AG09309 (cell line): ENCODE results near the gene TGIF1.
A peak's percentile ranks its signal among the peaks of the same experiment; 100 is the strongest.
"Not testable (repeated sequence)": the region's sequence is repeated elsewhere in the genome, so short reads cannot be mapped to it uniquely, and the experiment has no call there.

ENCODE experiments used
- DNase-seq: peaks from one replicate; pipeline ENCODE4 v3.0.0-alpha.2; 2010; ENCODE audit warnings: low read depth
- H3K4me3 ChIP-seq: 2 replicates; pipeline ENCODE4 v1.5.1; 2011; ENCODE audit warnings: mild to moderate bottlenecking, low read depth, low read length, moderate library complexity; ENCODE audit not compliant: control insufficient read depth
- CTCF ChIP-seq: IDR thresholded peaks from 2 replicates; pipeline ENCODE4 v1.5.1; 2011; ENCODE audit warnings: mild to moderate bottlenecking, low read depth, low read length, inconsistent platforms; ENCODE audit not compliant: insufficient read depth, control insufficient read depth; ENCODE audit errors: missing control alignments

TGIF1 gene

GRCh38 chr18:3468833-3469232, 18.9 kb downstream of the TGIF1 start:
- TF ChIP-seq CTCF = no peak
- no peak overlapping the region for H3K4me3 ChIP-seq
- DNase-seq = no peak

GRCh38 chr18:3471141-3471648, 21.2 kb downstream of the TGIF1 start:
- H3K4me3 ChIP-seq = no peak overlapping the region
- TF ChIP-seq CTCF = no peak
- DNase-seq = no peak

- not testable (repeated sequence) for H3K4me3 ChIP-seq, DNase-seq
These were observed 22.1 kb downstream of the TGIF1 start for GRCh38 chr18:3472121-3472520.

GRCh38 chr18:3472681-3473544, 22.9 kb downstream of the TGIF1 start:
- H3K4me3 ChIP-seq = no peak overlapping the region
- no peak for DNase-seq
- TF ChIP-seq CTCF = no peak

- DNase-seq = peak; percentile 39
- no peak overlapping the region for H3K4me3 ChIP-seq
- TF ChIP-seq CTCF = no peak
These were observed 28.4 kb downstream of the TGIF1 start for GRCh38 chr18:3478262-3478978.

- no peak for TF ChIP-seq CTCF
- DNase-seq = no peak
- H3K4me3 ChIP-seq = no peak overlapping the region
These were observed 30.1 kb downstream of the TGIF1 start for GRCh38 chr18:3479978-3480509.

GRCh38 chr18:3480827-3481573, 31.0 kb downstream of the TGIF1 start:
- no peak for TF ChIP-seq CTCF

More at GRCh38 chr18:3480827-3481573, 31.0 kb downstream of the TGIF1 start:
- no peak for DNase-seq
- H3K4me3 ChIP-seq = no peak overlapping the region
